ENCODE measurements around the gene TLR1.

- no peak for TF ChIP-seq CTCF (IDR thresholded peaks at IDR 0.05)
- TF ChIP-seq EZH2 (IDR thresholded peaks at IDR 0.05; ENCODE audit: borderline replicate concordance, insufficient read depth, low read depth, low read length, poor library complexity, severe bottlenecking): no peak
Measured at GRCh38 chr4:38811297-38811696, 6.7 kb upstream of the TLR1 start.

All from B cell (primary cell).